Measurements from ENCODE around the gene GOSR1.
"Not testable (repeated sequence)": the region's sequence is repeated elsewhere in the genome, so short reads cannot be mapped to it uniquely, and the experiment has no call there.

Gene GOSR1

GRCh38 chr17:30506481-30506880 is 29.3 kb downstream of the GOSR1 start:
- no peak for DNase-seq

GRCh38 chr17:30513346-30513745 is 36.1 kb downstream of the GOSR1 start:
- no peak for DNase-seq

- DNase-seq, result no peak
Observed at GRCh38 chr17:30514895-30515596, 37.8 kb downstream of the GOSR1 start.

- peak; percentile 47 for DNase-seq
Observed at GRCh38 chr17:30517786-30518185, 40.6 kb downstream of the GOSR1 start.

GRCh38 chr17:30519166-30519565 is 42.0 kb downstream of the GOSR1 start:
- no peak for DNase-seq

GRCh38 chr17:30519707-30520106 is 42.5 kb downstream of the GOSR1 start:
- DNase-seq, result peak; percentile 62

GRCh38 chr17:30520436-30520835 is 43.2 kb downstream of the GOSR1 start:
- peak; percentile 65 for DNase-seq

- DNase-seq, result no peak
Observed at GRCh38 chr17:30520882-30521281, 43.7 kb downstream of the GOSR1 start.

GRCh38 chr17:30521766-30522165 is 44.6 kb downstream of the GOSR1 start:
- no peak for DNase-seq

- not testable (repeated sequence) for DNase-seq
Observed at GRCh38 chr17:30523236-30523635, 46.0 kb downstream of the GOSR1 start.

GRCh38 chr17:30524847-30525246 is 47.6 kb downstream of the GOSR1 start:
- no peak for DNase-seq

GRCh38 chr17:30526401-30526800 is 49.2 kb downstream of the GOSR1 start:
- DNase-seq, result no peak

GRCh38 chr17:30528701-30529100 is 51.5 kb downstream of the GOSR1 start:
- DNase-seq, result not testable (repeated sequence)

- DNase-seq, result peak; percentile 48
Observed at GRCh38 chr17:30530346-30531025, 53.3 kb downstream of the GOSR1 start.

- DNase-seq, result no peak
Observed at GRCh38 chr17:30532871-30533270, 55.7 kb downstream of the GOSR1 start.

- DNase-seq, result no peak
Observed at GRCh38 chr17:30534298-30534697, 57.1 kb downstream of the GOSR1 start.

GRCh38 chr17:30534938-30535921 is 58.0 kb downstream of the GOSR1 start:
- DNase-seq, result no peak

- DNase-seq, result not testable (repeated sequence)
Observed at GRCh38 chr17:30536846-30537245, 59.6 kb downstream of the GOSR1 start.

- DNase-seq, result not testable (repeated sequence)
Observed at GRCh38 chr17:30537667-30538066, 60.5 kb downstream of the GOSR1 start.

GRCh38 chr17:30541802-30542201 is 64.6 kb downstream of the GOSR1 start:
- DNase-seq, result no peak

GRCh38 chr17:30543456-30543855 is 66.2 kb downstream of the GOSR1 start:
- no peak for DNase-seq

GRCh38 chr17:30545024-30545423 is 67.8 kb downstream of the GOSR1 start:
- DNase-seq, result no peak
